ENCODE results near the gene GAS7.

GRCh38 chr17:9907131-9907530 lies 291.3 kb downstream of the GAS7 start:
- TF ChIP-seq CTCF (IDR thresholded peaks at IDR 0.05), result no peak
- no peak for TF ChIP-seq POLR2A (IDR thresholded peaks at IDR 0.05)
